NB4 (cell line): ENCODE results near the gene OPCML.

Source experiments
- CTCF ChIP-seq: IDR thresholded peaks from one replicate; pipeline ENCODE4 v1.5.1; 2012; ENCODE audit warnings: low read depth, low read length
- MAX ChIP-seq: IDR thresholded peaks from 2 replicates; pipeline ENCODE4 v1.6.1; 2011; ENCODE audit warnings: low read depth, low read length
- MYC ChIP-seq: IDR thresholded peaks from 2 replicates; pipeline ENCODE4 v1.6.1; 2011; ENCODE audit warnings: low read depth, low read length
- POLR2A ChIP-seq: IDR thresholded peaks from 2 replicates; pipeline ENCODE4 v1.6.1; 2011; ENCODE audit warnings: mild to moderate bottlenecking; ENCODE audit not compliant: insufficient read length; ENCODE audit errors: extremely low read depth

- TF ChIP-seq CTCF (no peak), POLR2A (no peak), MAX (no peak), MYC (no peak)
Measured at GRCh38 chr11:132648851-132649250, 883.5 kb downstream of the OPCML start.
